ENCODE data around the gene PRKN. TPM values are rescaled to one million over a fixed set of nuclear protein-coding genes. Genes with fewer than 3 reads are reported as not detected.

PRKN gene
- total and polyA plus RNA-seq, 2 experiments from 2014 or later, result 2.3 to 3.9 TPM

GRCh38 chr6:162625846-162626540 lies 101.6 kb downstream of the PRKN start:
- H3K27ac ChIP-seq, result no peak overlapping the region
- H3K9me3 ChIP-seq (ENCODE audit: low read depth), result no peaks in the 10 kb centered on the region
- H3K4me2 ChIP-seq, result no peak overlapping the region

GRCh38 chr6:162622572-162622971 lies 105.0 kb downstream of the PRKN start:
- TF ChIP-seq EZH2phosphoT487 (IDR thresholded peaks at IDR 0.05; ENCODE audit: low read depth, severe bottlenecking, unreplicated experiment), result no peak
- no peak for TF ChIP-seq EZH2 (IDR thresholded peaks at IDR 0.05; ENCODE audit: borderline replicate concordance)
- TF ChIP-seq CTCF (IDR thresholded peaks at IDR 0.05; ENCODE audit: poor library complexity), result no peak
- H4K20me1 ChIP-seq (ENCODE audit: insufficient read depth, poor library complexity, severe bottlenecking), result no peaks in the 10 kb centered on the region
- H3K9me2 ChIP-seq (replicated peaks; ENCODE audit: insufficient read depth), result no peaks in the 10 kb centered on the region
- H3K27ac ChIP-seq, result no peak overlapping the region
- H3K36me3 ChIP-seq (replicated peaks; ENCODE audit: insufficient read depth, low read depth), result no peaks in the 10 kb centered on the region
- H3K4me3 ChIP-seq, result no peak overlapping the region
- H3K4me2 ChIP-seq, result no peak overlapping the region
- 70% methylated on average over 5 of the region's 5 CpGs for WGBS (ENCODE audit: low lambda C conversion rate, missing lambda C conversion rate)
- no peak for DNase-seq (ENCODE audit: low spot score)
- H3K4me1 ChIP-seq (ENCODE audit: insufficient read depth), result peaks cover 7% of the 10 kb centered on the region
- H3K79me2 ChIP-seq, result no peaks in the 10 kb centered on the region
- H2AFZ ChIP-seq, result no peak overlapping the region
- no peaks in the 10 kb centered on the region for H3K27me3 ChIP-seq
- H3K9me3 ChIP-seq (ENCODE audit: low read depth), result no peaks in the 10 kb centered on the region

More at GRCh38 chr6:162625846-162626540, 101.6 kb downstream of the PRKN start:
- Histone ChIP-seq H3K9me2 (replicated peaks; ENCODE audit: insufficient read depth) (no peaks in the 10 kb centered on the region), H3K79me2 (no peaks in the 10 kb centered on the region), H3K27me3 (no peaks in the 10 kb centered on the region), H2AFZ (no peak overlapping the region), H3K4me1 (ENCODE audit: insufficient read depth) (no peaks in the 10 kb centered on the region), H4K20me1 (ENCODE audit: insufficient read depth, poor library complexity, severe bottlenecking) (no peaks in the 10 kb centered on the region), H3K4me3 (no peak overlapping the region), H3K36me3 (replicated peaks; ENCODE audit: insufficient read depth, low read depth) (no peaks in the 10 kb centered on the region)
- no peak for DNase-seq (ENCODE audit: low spot score)
- 80% methylated on average over 5 of the region's 5 CpGs for WGBS (ENCODE audit: low lambda C conversion rate, missing lambda C conversion rate)
- no peak for TF ChIP-seq CTCF (IDR thresholded peaks at IDR 0.05; ENCODE audit: poor library complexity)
- no peak for TF ChIP-seq EZH2 (IDR thresholded peaks at IDR 0.05; ENCODE audit: borderline replicate concordance)
- TF ChIP-seq EZH2phosphoT487 (IDR thresholded peaks at IDR 0.05; ENCODE audit: low read depth, severe bottlenecking, unreplicated experiment), result no peak

- TF ChIP-seq EZH2 (IDR thresholded peaks at IDR 0.05; ENCODE audit: borderline replicate concordance) (no peak), EZH2phosphoT487 (IDR thresholded peaks at IDR 0.05; ENCODE audit: low read depth, severe bottlenecking, unreplicated experiment) (no peak), CTCF (IDR thresholded peaks at IDR 0.05; ENCODE audit: poor library complexity) (no peak)
- Histone ChIP-seq H3K4me1 (ENCODE audit: insufficient read depth) (peaks cover 8% of the 10 kb centered on the region), H2AFZ (no peak overlapping the region), H3K79me2 (no peaks in the 10 kb centered on the region), H3K4me3 (no peak overlapping the region), H3K27ac (no peak overlapping the region), H3K27me3 (no peaks in the 10 kb centered on the region), H3K36me3 (replicated peaks; ENCODE audit: insufficient read depth, low read depth) (no peaks in the 10 kb centered on the region), H4K20me1 (ENCODE audit: insufficient read depth, poor library complexity, severe bottlenecking) (no peaks in the 10 kb centered on the region), H3K9me2 (replicated peaks; ENCODE audit: insufficient read depth) (no peaks in the 10 kb centered on the region), H3K4me2 (no peak overlapping the region), H3K9me3 (ENCODE audit: low read depth) (no peaks in the 10 kb centered on the region)
- WGBS (ENCODE audit: low lambda C conversion rate, missing lambda C conversion rate), result 19% methylated on average over 4 of the region's 4 CpGs
- peak; percentile 56 for DNase-seq (ENCODE audit: low spot score)
These were observed 106.3 kb downstream of the PRKN start for GRCh38 chr6:162621246-162621645.
